ENCODE results near the gene CARD6.
"Not testable (repeated sequence)": the region's sequence is repeated elsewhere in the genome, so short reads cannot be mapped to it uniquely, and the experiment has no call there.

GRCh38 chr5:40794877-40795276, 46.3 kb upstream of the CARD6 start:
- not testable (repeated sequence) for TF ChIP-seq CTCF (IDR thresholded peaks at IDR 0.05; ENCODE audit: borderline replicate concordance, extremely low read depth, low read length, poor library complexity, severe bottlenecking); EZH2 (IDR thresholded peaks at IDR 0.05; ENCODE audit: borderline replicate concordance, low read depth, low read length, severe bottlenecking)
